OCI-LY3 (cell line): ENCODE measurements around the gene SLC25A21.

Experiments
- H2AFZ ChIP-seq: fragments of 200-600, 300-600 bp; shearing (Covaris generic); 2 replicates; pipeline ENCODE4 v1.6.0; 2014; ENCODE audit warnings: antibody characterized with exemption, low read depth, low read length
- H3K27ac ChIP-seq: fragments of 200-600, 300-600 bp; sonication (generic); 2 replicates; pipeline ENCODE4 v1.5.1; 2014; ENCODE audit warnings: mild to moderate bottlenecking, low read length, moderate library complexity, mixed read lengths
- H3K27me3 ChIP-seq: fragments of 200-600, 300-600 bp; sonication (generic); 2 replicates; pipeline ENCODE4 v1.6.1; 2014; ENCODE audit warnings: low read depth, low read length, mixed read lengths
- H3K36me3 ChIP-seq: fragments of 200-600, 300-600 bp; sonication (generic); replicated peaks from 2 replicates; pipeline ENCODE3; 2014; ENCODE audit warnings: low read depth, low read length, mixed read lengths
- H3K4me1 ChIP-seq: fragments of 300-600, 200-600 bp; sonication (generic); 2 replicates; pipeline ENCODE4 v1.6.1; 2014; ENCODE audit warnings: low read length, mixed read lengths
- H3K4me2 ChIP-seq: fragments of 200-600, 300-600 bp; sonication (generic); 2 replicates; pipeline ENCODE4 v1.6.1; 2014; ENCODE audit warnings: low read length, mixed read lengths
- H3K4me3 ChIP-seq: fragments of 300-600, 200-600 bp; sonication (generic); 2 replicates; pipeline ENCODE4 v1.5.1; 2014; ENCODE audit warnings: antibody characterized with exemption, mild to moderate bottlenecking, low read length, moderate library complexity
- H3K79me2 ChIP-seq: fragments of 300-600, 200-600 bp; shearing (Covaris generic); 2 replicates; pipeline ENCODE4 v1.6.1; 2014; ENCODE audit warnings: mild to moderate bottlenecking, low read length, mixed read lengths
- H3K9ac ChIP-seq: fragments of 300-600, 200-600 bp; shearing (Covaris generic); 2 replicates; pipeline ENCODE4 v1.6.0; 2014; ENCODE audit warnings: mild to moderate bottlenecking, low read length, moderate library complexity
- H3K9me3 ChIP-seq: fragments of 200-600, 300-600 bp; shearing (Covaris generic); 2 replicates; pipeline ENCODE4 v1.6.1; 2014; ENCODE audit warnings: low read length, mixed read lengths; ENCODE audit not compliant: insufficient read depth
- H4K20me1 ChIP-seq: fragments of 200-600, 300-600 bp; sonication (generic); 2 replicates; pipeline ENCODE4 v1.6.1; 2016; ENCODE audit warnings: low read length, mixed read lengths; ENCODE audit not compliant: insufficient read depth
- CTCF ChIP-seq: fragments of 200-600, 300-600 bp; sonication (generic); IDR thresholded peaks from 2 replicates; pipeline ENCODE4 v1.5.1; 2014; ENCODE audit warnings: antibody characterized with exemption, low read length, low read depth
- EZH2phosphoT487 ChIP-seq: fragments of 200-600 bp; shearing (Covaris generic); IDR thresholded peaks from 2 replicates; pipeline ENCODE4 v1.6.1; 2018; ENCODE audit warnings: antibody characterized with exemption, mixed run types, low read depth

The SLC25A21 gene

DNA sequence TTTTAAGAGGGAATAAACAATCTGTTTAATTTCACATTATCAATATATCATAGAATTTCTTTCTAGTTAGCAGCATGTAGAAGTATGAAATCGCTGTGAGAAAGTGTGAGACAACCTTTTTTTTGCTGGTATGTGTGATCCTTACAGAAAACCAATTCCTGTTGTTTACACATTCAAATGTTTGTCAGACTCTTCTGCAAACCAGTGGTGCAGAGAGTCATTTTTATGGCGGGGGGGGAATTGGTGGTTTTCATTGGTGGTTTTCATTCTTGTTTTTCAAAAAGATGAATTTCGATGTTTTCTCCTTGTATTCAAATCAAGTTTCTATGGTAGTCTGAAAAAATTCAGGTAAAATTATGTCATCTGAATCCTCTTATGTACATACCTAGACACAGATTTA, 57.8 kb downstream of the SLC25A21 start:
- no peaks in the 10 kb centered on the region for H3K36me3 ChIP-seq
- no peak overlapping the region for H3K4me3 ChIP-seq
- no peak overlapping the region for H2AFZ ChIP-seq
- H3K27me3 ChIP-seq, result no peaks in the 10 kb centered on the region
- H3K9me3 ChIP-seq, result no peaks in the 10 kb centered on the region
- H3K79me2 ChIP-seq, result no peaks in the 10 kb centered on the region
- no peak for TF ChIP-seq EZH2phosphoT487
- TF ChIP-seq CTCF, result no peak
- no peaks in the 10 kb centered on the region for H4K20me1 ChIP-seq
- no peak overlapping the region for H3K27ac ChIP-seq
- no peak overlapping the region for H3K9ac ChIP-seq
- H3K4me1 ChIP-seq, result no peaks in the 10 kb centered on the region
- no peak overlapping the region for H3K4me2 ChIP-seq

GRCh38 chr14:37114002-37114401, 58.4 kb downstream of the SLC25A21 start:
- Histone ChIP-seq H3K79me2 (no peaks in the 10 kb centered on the region), H3K4me3 (no peak overlapping the region), H3K36me3 (no peaks in the 10 kb centered on the region), H3K9ac (no peak overlapping the region), H3K27me3 (no peaks in the 10 kb centered on the region), H4K20me1 (no peaks in the 10 kb centered on the region), H3K27ac (no peak overlapping the region), H3K9me3 (no peaks in the 10 kb centered on the region), H2AFZ (no peak overlapping the region), H3K4me1 (no peaks in the 10 kb centered on the region), H3K4me2 (no peak overlapping the region)
- TF ChIP-seq CTCF (no peak), EZH2phosphoT487 (no peak)

- H3K36me3 ChIP-seq, result no peaks in the 10 kb centered on the region
- no peak overlapping the region for H3K4me3 ChIP-seq
- H2AFZ ChIP-seq, result no peak overlapping the region
- H3K27ac ChIP-seq, result no peak overlapping the region
- H4K20me1 ChIP-seq, result no peaks in the 10 kb centered on the region
- H3K9me3 ChIP-seq, result no peaks in the 10 kb centered on the region
- no peak overlapping the region for H3K9ac ChIP-seq
- H3K4me1 ChIP-seq, result no peaks in the 10 kb centered on the region
- no peak for TF ChIP-seq EZH2phosphoT487
- TF ChIP-seq CTCF, result no peak
- H3K79me2 ChIP-seq, result no peaks in the 10 kb centered on the region
- H3K27me3 ChIP-seq, result no peaks in the 10 kb centered on the region
- H3K4me2 ChIP-seq, result no peak overlapping the region
Measured at GRCh38 chr14:37098132-37098531, 74.3 kb downstream of the SLC25A21 start.

- TF ChIP-seq EZH2phosphoT487, result no peak
- TF ChIP-seq CTCF, result no peak
- Histone ChIP-seq H3K27ac (no peak overlapping the region), H3K79me2 (no peaks in the 10 kb centered on the region), H3K4me1 (no peaks in the 10 kb centered on the region), H3K36me3 (no peaks in the 10 kb centered on the region), H3K4me3 (no peak overlapping the region), H4K20me1 (no peaks in the 10 kb centered on the region), H3K4me2 (no peak overlapping the region), H2AFZ (no peak overlapping the region), H3K9me3 (no peaks in the 10 kb centered on the region), H3K9ac (no peak overlapping the region), H3K27me3 (no peaks in the 10 kb centered on the region)
Measured at GRCh38 chr14:37094502-37094901, 77.9 kb downstream of the SLC25A21 start.
